ENCODE results near the gene FBXO28. TPM values are rescaled to one million over a fixed set of nuclear protein-coding genes. Genes with fewer than 3 reads are reported as not detected.
A peak's percentile ranks its signal among the peaks of the same experiment; 100 is the strongest.

Gene FBXO28
- total and polyA plus RNA-seq, 8 donors, result 4.9 to 14.9 (median 11.0) TPM

GRCh38 chr1:224175617-224176016, 61.7 kb downstream of the FBXO28 start:
- no peaks in the 10 kb centered on the region for H3K27me3 ChIP-seq
- peak in 2 of 6 donors; percentile 65 to 83 for DNase-seq
- 39 to 47% methylated on average over 19 to 21 of the region's 21 CpGs for WGBS, 2 donors
- peak; percentile 64 to 86 (median 78) for ATAC-seq
- H3K36me3 ChIP-seq, result no peaks in the 10 kb centered on the region
- H3K4me3 ChIP-seq, result no peak overlapping the region
- no peaks in the 10 kb centered on the region for H3K9me3 ChIP-seq
- FAIRE-seq, result no peak
- no peak for TF ChIP-seq CTCF (IDR thresholded peaks at IDR 0.05)
- H3K4me1 ChIP-seq, result no peaks in the 10 kb centered on the region
- intact Hi-C loops (cut with DNase I), result no loop called here
- H3K27ac ChIP-seq, result no peak overlapping the region

- Histone ChIP-seq H3K4me1 (peaks cover 0 to 3% (median 0%) of the 10 kb centered on the region in 3 donors), H3K4me3 (no peak overlapping the region), H3K9me3 (no peaks in the 10 kb centered on the region), H3K27me3 (no peaks in the 10 kb centered on the region), H3K27ac (no peak overlapping the region), H3K36me3 (no peaks in the 10 kb centered on the region)
- no peak for ATAC-seq
- 85 to 91% methylated on average over 9 of the region's 9 CpGs for WGBS, 2 donors
- DNase-seq, result no peak
- TF ChIP-seq CTCF (IDR thresholded peaks at IDR 0.05), result no peak
- FAIRE-seq, result no peak
- intact Hi-C loops (cut with DNase I), result no loop called here
Measured at GRCh38 chr1:224177356-224177999, 63.6 kb downstream of the FBXO28 start.

GRCh38 chr1:224178894-224179293, 65.0 kb downstream of the FBXO28 start:
- intact Hi-C loops (cut with DNase I), result no loop called here
- no peak for FAIRE-seq
- H3K27ac ChIP-seq, result no peak overlapping the region
- H3K4me3 ChIP-seq, result no peak overlapping the region
- 86 to 88% methylated on average over 5 of the region's 5 CpGs for WGBS, 2 donors
- DNase-seq, result no peak
- TF ChIP-seq CTCF (IDR thresholded peaks at IDR 0.05), result no peak
- no peaks in the 10 kb centered on the region for H3K9me3 ChIP-seq
- H3K4me1 ChIP-seq, result peaks cover 0 to 3% (median 0%) of the 10 kb centered on the region in 3 donors
- no peaks in the 10 kb centered on the region for H3K27me3 ChIP-seq
- no peaks in the 10 kb centered on the region for H3K36me3 ChIP-seq
- ATAC-seq, result no peak

- intact Hi-C loops (cut with DNase I), result no loop called here
- no peaks in the 10 kb centered on the region for H3K27me3 ChIP-seq
- no peak for TF ChIP-seq CTCF (IDR thresholded peaks at IDR 0.05)
- H3K27ac ChIP-seq, result no peak overlapping the region
- H3K9me3 ChIP-seq, result no peaks in the 10 kb centered on the region
- WGBS, 2 donors, result 90 to 93% methylated on average over 11 of the region's 11 CpGs
- H3K36me3 ChIP-seq, result no peaks in the 10 kb centered on the region
- FAIRE-seq (no peak), DNase-seq (no peak), ATAC-seq (no peak)
- H3K4me1 ChIP-seq, result peaks cover 0 to 9% (median 0%) of the 10 kb centered on the region in 3 donors
- no peak overlapping the region for H3K4me3 ChIP-seq
Measured at GRCh38 chr1:224180783-224181452, 67.0 kb downstream of the FBXO28 start.

GRCh38 chr1:224181453-224181810, 67.5 kb downstream of the FBXO28 start:
- no peak overlapping the region for H3K27ac ChIP-seq
- H3K27me3 ChIP-seq, result no peaks in the 10 kb centered on the region
- DNase-seq (no peak), FAIRE-seq (no peak), ATAC-seq (no peak)
- no peak overlapping the region for H3K4me3 ChIP-seq
- TF ChIP-seq CTCF (IDR thresholded peaks at IDR 0.05), result no peak
- 84 to 93% methylated on average over 4 of the region's 4 CpGs for WGBS, 2 donors
- intact Hi-C loops (cut with DNase I), result no loop called here
- no peaks in the 10 kb centered on the region for H3K9me3 ChIP-seq
- no peaks in the 10 kb centered on the region for H3K36me3 ChIP-seq
- peaks cover 0 to 9% (median 0%) of the 10 kb centered on the region in 3 donors for H3K4me1 ChIP-seq
